Activated CD4-positive, CD25-positive, alpha-beta regulatory T cell treated with anti-CD3 and anti-CD28 coated beads, Interleukin-2, amount 50 U/mL, for 72 hours (primary cell): Measurements from ENCODE around the gene CERS6.

Experiments used
- DNase-seq: peaks from one replicate; pipeline ENCODE4 v3.0.0; 2021

Gene CERS6

DNA sequence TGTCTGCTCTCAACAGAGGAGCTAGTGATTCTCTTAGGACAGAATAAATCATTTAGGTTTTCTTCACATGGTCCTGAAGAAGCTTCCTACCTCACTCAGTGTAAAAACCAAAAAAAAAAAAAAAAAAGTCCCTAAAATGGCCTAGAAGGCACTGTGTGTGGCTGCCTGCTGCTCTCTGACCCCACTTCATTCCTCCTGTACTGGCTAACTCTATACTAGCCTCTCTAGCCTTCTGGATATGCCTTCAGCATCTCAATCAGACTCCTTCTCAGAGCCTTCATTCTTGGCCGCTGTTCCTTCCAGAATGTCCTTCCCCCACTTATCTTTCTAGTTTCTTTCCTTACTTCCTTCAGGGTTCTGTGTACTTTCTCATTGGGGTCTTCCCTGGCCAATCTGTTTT, 82.1 kb downstream of the CERS6 start:
- DNase-seq = no peak

DNA sequence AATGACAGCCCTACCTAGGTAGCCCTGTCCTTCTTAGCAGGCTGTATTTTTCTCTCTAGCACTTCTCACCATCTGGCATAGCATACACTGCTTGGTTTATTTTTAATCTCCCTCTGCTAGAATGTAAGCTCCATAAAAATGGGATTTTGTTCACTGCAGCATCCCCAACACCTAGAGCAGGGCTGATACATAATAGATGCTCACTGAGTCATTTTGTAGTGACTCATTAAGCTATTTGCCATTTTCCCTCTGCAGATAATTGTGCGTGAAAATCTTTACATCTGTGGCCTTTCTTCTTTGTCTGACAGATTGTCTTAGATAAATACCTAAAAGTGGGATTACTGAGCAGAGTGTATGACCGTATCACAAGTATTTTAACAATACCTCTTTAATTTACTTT, 82.5 kb downstream of the CERS6 start:
- DNase-seq = no peak

DNA sequence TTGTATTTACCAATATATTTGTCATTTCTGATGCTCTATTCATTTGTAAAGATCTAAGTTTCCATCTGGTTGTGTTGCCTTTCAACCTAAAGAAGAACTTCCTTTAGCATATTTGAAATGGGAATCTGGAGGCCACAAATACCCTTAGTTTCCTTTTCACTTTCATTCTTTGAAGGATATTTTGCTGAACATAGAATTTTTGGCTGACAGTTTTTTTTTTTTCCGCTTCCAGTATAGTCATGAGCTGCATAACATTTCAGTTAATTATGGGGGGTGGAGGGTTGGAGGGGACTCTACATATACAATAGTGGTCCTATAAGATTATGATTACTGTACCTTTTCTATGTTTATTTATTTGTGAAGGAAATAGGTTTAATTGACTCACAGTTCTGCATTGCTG, 83.9 kb downstream of the CERS6 start:
- no peak for DNase-seq

DNA sequence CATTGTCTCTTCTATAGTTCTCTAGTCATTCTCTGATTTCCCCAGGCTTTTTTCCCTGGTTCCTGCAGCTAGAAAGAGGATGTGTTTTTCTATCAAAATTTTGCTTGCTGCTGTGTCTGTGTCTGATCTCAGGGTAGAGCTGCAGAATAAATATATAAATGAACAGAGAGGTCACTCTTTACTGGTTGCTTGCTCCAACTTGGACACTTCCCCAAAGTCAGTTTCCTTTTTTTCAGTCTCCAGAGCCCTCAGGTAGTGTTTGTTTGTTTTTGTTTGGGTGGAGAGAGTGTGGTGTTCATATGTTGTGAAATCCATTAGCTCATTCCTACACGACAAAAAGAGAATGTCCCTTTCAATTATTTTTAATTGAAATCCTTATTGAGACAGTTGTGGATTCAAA, 85.8 kb downstream of the CERS6 start:
- no peak for DNase-seq

DNA sequence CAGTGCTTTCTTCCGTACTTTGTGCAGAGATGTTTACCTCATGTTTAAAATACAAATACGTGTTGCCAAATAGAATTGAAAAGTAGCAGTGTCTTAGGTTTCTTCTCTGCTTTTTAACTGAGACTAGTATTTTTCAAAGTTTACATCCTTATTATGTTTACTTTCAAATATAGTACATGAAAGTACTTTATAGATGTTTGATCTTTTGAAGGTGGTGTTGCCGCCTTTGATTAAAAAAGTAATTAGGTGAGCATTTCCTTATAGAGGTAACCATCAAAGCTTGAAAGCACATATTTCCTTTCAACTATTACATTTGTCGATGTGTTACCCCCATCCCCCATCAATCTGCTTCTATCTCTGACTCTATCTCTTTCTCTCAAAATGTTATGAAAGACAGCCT, 87.0 kb downstream of the CERS6 start:
- DNase-seq = no peak

DNA sequence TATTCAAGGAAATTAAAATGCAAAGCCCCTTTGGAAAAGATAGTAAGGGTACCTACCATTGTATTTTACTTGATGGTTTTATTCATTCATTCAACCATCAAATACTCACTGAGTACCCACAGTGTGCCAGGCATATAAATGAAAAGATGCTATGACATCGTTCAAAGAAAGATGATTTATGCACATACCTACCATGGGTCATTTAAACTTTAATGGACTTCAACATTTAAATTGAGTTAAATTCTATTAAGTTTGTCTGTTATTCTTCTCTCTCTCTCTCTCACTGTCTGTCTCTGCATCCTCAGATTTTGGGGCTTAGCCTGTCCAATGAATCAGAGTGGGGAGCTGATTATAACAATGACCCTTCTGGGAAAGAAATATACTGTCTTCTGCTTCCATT, 87.9 kb downstream of the CERS6 start:
- DNase-seq = no peak

DNA sequence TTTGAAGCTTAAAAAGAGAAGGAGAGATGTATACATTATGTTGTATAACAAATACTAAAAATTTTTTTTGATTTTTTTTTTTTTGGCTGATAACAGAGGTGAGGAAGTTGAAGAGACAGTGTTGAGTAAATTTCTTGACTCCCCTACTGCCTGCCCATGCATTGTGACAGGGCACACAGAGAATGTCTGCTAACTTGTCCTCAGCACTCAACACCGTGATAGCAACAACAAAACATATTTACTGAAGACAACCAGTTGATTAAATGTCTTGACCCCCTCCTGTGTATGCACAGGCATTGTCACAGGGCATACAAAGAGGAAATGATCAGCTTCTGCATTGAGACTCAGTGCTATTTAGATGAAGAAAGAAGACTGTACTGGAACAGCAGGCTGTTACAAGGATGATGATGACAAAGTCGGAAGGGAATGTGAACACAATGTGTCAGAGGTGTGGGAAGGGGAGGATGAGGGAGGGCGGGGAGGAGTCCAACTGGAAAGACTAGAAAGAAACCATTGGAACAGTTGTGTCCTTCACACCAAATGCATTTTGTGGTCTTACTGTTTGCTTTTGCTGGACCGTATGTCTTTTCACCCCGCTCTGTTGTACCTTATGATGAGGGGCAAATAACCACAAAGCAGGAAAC, 89.5 kb downstream of the CERS6 start:
- no peak for DNase-seq

DNA sequence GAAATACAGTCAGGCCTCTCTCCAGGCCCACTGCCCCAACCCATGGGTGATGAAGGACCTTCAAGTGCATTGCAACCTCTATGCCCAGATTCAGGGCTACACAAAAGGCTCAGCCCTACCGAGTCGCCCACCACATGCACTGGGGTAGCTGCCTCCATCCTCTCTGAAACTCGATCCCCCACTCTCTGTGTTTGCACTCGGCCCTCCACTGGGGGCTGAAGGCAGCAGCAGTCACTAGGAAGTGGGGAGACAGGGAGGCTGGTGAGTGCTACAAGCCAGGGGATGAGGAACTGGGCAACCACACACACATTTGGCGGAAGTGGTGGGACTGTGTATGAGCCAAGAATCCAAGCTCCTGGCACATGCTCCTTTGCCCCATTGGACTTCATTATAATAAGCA, 94.6 kb downstream of the CERS6 start:
- DNase-seq = no peak

DNA sequence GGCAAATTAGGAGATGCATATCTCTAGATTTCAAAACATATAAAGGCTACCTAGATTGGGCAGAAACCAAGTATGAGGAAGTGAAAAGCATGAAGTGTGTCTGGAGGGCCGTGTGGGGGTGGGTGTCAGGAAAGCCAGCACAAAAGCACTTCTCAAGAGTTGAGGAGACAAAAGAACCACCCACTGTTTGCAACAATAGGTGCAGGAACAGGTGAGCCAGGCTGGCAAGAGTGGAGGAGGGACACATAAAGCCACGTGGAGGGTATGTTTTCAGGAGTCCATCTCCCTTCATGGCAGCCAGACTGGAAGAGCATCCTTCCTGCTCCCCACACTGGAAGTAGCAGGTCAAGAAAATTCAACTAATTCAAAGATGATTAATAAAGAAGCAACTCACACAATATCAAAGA, 96.4 kb downstream of the CERS6 start:
- DNase-seq = no peak

DNA sequence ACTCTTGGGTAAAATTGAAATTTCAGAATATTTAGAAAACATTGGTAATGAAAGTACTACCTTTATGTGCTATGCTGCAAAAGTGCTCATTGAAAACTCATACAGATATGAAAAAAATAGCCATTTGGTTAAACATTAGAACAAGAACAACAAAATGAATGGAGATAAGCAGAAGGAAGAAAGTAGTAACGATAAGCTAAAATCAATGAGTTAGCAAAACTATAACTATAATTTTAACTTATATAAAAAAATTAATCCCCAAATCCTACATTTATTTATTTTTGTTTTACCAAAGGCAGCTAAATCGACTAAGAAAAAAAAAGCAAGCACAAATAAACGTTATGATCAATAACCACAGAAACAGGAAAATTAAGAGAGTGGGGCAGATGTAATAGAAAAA, 99.2 kb downstream of the CERS6 start:
- no peak for DNase-seq

DNA sequence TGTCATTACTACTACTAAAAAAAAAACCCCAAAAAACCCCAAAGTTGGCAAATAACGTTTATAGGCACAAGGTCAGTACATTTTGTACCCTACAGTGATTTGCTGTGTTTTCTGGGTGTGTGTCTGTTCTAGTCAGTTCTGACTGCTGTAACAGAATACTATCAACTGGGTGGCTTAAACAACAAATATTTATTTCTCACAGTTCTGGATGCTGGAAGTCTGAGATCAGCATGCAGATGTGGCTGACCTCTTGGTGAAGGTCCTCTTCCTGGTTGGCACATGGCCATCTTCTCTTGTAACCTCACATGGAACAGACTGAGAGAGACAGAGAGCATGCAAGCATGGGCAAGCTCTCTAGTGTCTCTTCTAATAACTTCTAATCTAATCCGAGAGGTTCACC, 103.1 kb downstream of the CERS6 start:
- no peak for DNase-seq

DNA sequence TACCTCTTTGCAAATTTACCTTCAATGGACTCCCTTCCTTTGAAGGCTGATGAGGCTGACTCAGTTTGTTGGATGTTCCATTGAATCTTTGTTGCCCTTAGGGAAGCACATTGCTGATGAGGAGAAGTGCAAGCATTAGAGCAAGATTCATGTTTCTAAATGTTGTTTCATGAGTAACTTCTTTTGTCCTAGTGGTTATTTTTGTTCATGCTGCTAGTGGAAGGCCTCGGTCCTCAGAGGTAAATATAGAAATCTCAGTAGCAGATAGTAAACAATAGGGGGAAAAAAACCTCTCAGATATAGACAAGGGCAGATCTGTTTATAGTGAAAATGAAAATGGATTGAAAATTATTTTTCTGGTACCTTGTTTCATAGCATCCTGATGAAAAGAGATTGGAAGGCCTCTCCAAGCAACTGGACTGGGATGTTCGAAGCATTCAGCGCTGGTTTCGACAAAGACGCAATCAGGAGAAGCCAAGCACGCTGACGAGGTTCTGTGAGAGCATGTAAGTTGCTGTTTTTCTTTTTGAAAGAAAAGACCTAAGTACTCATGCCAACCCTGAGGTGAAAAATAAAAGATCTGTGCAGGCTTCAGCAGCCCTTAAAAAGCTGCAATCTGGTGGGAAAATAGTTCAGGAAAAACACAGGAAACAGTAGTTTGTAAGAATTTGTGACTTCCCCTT, 104.9 kb downstream of the CERS6 start:
- no peak for DNase-seq

DNA sequence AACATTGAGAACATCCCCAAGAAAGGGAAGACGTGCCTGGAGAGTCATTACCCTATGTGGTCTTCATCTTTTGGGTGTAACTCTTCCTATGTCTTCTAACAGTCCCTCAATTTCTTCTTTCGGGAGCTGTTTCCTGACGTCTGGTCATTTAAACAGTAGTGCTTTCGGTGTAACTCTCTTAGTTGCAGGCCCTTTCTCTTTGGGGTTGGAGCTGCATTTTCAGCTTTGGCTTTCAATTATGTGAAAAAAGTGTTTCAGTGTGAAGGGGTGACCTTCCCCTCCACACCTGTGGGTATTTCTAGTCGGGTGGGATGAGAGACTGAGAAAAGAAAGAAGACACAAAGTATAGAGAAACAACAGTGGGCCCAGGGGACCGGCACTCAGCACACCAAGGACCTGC, 105.9 kb downstream of the CERS6 start:
- DNase-seq = no peak

DNA sequence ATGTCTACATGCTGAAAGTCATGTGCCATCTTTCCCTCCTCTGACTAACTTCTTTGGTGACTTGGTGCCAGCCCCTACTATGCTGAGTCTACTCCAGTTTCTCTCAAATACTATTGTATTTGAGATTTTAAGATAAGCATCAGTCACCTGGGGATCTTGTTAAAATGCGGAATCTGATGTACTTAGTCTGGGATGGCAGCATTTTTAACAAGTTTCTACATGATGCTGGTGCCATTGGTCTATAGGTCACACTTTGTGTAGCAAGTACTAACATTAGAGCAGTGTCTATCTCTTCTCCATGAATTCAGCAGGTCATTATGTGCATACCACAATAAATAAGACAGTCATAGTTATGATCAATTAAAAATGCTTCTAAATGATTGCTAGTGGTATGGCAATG, 106.9 kb downstream of the CERS6 start:
- no peak for DNase-seq

DNA sequence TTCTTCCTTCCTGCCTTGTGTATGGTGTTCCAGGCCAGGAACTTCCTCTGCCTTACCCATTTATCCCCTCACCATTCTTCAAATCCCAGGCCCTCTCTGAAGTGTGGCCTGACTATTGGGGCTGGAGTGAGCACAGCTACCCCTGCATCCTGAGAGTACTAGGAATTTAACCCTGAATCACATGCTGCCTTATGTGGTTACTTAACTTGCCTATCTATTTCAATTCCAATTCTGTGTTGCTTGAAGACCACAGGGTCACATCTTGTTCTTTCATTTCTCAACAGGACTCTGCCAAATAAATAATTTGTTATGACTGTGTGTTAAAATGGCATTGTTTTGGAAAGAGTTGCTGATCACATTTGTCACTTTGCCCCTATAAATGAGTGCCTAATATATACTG, 108.6 kb downstream of the CERS6 start:
- no peak for DNase-seq

DNA sequence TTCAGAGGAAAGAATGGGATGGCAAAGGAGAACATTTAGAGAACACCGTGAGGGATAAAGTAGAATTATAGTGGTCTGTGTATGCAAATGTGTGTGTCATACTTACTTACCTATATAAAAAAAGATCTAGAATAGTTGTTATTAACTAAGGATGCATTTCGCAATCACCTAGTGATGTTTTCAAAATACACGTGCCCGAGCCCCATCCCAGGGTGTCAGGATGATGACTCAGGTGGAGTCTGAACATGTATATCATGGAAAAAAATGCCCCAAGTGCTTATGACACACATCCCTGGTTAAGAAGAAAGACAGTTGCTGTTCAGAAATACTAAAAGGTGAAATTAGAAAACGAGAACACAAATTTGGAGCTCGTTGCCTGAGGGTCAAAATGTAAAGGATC, 109.0 kb downstream of the CERS6 start:
- no peak for DNase-seq

DNA sequence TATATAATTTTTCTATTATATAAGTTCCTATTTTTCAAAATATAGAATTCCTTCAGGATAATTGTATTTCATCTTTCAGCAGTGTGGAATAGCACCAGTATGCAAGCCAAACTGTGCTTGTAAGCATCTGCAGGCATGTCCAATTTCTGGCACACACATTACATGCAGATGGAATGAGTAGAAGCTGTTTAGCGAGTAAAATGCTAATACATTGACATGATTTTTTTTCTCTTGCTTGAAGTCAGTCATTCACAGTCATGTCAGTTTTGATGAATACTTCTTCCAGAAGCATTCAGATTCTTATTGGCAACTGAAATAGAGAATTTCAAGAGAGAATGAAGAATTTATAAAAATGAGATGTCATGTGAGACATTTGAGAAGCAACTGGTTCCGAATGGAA, 109.4 kb downstream of the CERS6 start:
- DNase-seq = no peak

DNA sequence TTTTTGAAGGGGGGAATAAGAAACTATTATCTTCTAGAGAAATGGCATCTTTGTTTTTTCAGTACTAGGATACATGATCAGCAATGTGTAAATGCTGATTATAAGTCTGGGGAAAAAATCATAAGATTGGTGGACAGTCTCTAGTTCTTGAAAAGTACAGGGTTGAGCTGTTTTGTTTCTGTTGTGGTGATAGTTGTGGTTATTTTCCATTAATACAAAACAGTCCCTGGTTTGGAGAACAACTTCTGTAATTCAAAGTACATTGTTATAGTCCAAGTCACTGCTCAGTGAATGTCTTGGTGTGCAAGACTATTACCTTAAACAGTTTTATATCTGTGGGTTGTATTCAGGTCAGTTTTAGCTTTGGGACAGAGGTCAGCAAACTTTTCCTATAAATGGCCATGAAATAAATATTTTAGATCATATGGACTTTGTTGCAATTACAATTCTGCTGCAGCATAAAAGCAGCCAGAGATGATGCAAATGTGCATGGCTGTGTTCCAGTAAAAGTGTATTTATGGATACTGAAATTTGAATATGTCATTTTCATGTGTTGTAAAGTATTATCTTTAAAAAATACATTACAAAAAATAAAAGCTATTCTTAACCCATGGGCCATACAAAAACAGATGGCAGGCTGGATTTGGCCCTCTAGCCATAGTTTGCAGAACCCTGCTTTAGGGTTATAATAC, 111.0 kb downstream of the CERS6 start:
- DNase-seq = no peak

DNA sequence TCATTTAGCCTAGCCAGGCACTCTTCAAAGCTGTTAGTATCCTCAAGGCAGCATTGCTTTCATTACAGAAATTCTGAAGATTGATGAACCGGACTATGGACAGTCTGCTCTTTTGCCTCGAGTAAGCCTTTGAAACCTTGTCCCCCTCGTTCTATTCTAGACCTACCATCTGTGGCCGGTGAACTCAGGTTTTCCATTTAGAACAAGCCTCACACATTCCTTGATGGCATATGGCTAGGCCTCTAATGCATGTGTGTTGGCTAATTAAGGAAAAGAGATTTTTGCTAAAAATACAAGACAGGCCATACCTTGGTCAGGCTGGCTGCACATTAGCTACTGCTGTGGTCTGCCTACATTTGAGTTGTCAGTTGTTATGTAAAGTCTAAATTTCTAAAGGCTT, 111.8 kb downstream of the CERS6 start:
- no peak for DNase-seq

DNA sequence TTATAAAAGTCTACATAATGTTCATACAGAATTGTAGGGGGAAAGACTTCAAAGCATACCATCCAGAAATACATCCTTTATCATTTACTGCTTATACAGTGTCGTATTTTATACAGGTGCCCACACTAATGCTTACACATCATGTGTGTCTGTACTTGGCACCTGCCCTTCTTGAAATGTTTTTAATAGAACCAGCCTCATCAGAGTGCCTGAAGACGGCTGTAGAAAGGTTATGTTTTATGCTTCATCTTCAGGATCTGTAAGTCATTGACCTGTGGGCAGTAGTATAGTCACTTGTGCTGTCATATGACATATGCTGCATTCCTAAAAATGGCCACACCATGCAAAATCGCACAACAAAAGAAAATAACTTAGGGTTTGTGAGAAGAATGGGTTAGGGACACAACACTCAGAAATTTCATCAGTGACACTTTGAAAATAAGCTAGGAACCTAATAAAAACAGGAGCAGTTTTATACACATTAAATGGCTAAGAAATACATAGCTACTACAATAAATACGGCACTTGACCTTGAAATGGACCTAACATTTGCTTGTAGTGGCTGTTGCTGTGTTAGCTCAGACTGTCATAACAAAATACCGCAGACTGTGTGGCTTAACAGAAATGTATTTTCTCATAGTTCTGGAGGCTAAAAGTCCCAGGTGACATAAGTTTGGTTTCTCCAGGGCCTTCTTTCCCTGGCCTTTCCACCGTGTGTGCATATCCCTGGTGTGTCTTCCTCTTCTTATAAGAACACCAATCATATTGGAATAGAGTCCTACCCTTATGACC, 112.6 kb downstream of the CERS6 start:
- DNase-seq = no peak

DNA sequence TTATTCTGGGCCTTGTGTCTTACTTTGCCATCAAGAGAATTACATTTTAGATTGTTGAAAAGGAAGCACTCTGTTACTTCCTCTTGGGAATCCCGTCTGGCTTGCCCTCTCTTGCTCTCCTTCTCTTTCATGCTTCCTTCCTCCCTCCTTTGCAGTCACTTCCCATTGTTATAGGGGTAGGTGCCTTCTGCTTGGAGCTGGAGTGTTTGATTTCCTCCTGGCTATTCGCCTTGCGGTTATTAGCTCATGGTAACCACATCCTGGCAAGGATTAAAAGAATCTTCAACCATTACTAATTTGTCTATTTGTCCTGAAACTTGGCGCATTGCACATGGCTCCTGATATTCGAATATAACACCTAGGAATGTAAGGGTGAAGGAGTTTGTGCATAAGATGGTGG, 115.0 kb downstream of the CERS6 start:
- no peak for DNase-seq

DNA sequence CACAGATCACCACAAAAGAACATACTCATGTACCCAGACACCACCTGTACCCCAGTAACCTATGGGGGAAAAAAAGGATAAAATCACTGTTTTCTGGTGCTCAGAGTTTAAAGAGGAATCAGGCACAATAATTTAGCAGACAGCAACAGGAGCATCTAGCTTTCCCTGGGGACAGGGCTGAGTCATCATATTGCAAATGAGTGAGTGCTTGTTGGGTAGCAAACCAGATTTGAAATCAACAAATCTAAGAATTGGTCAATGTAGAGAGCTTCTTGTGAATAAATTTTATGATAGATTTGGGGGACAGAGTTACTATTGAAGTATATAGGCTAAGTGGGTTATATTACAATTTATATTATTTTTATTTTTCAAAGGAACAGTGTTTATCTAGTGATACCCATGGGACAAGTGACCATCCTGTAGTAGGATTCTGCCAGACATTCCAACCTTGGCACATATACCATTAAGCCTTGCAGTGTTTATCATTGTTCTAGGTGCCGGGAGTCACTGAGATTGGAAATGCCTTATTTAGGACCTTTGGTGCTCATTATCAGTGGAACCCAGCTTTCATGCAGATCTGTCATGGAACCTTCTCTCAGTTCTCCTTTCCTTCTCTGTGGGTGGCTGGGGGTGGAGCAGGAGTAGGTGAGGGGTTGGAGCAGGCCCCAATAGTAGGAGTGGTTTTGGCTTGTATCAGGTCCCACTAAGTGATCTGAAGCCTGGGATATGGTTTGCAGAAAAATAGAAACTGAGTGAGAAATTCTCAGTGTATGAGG, 117.2 kb downstream of the CERS6 start:
- DNase-seq = no peak
